ENCODE results near the gene APC2.
"Not testable (repeated sequence)": the region's sequence is repeated elsewhere in the genome, so short reads cannot be mapped to it uniquely, and the experiment has no call there.

APC2 gene

DNA sequence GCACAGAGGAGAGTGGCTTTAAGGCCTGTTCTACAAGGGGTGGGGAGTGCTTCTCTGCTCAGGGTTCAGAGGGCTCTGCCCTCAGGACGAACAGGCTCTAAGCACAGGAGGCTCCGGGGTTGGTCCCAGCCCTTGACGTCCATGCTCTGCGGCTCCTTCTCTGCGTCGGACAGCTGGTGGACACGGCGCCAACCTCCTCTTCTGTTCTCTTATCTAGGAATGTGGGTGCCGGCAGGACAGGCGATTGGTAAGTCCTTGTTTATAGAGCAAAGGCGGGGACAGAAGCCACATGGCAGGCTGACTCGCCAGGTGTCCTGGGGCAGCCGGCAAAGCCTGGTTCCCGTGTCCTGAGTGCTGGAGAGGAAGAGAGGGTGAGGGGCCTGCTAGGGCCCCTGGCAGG, 20.2 kb upstream of the APC2 start:
- no peak for DNase-seq

- DNase-seq = no peak
Measured at GRCh38 chr19:1430246-1430645, 19.7 kb upstream of the APC2 start.

DNA sequence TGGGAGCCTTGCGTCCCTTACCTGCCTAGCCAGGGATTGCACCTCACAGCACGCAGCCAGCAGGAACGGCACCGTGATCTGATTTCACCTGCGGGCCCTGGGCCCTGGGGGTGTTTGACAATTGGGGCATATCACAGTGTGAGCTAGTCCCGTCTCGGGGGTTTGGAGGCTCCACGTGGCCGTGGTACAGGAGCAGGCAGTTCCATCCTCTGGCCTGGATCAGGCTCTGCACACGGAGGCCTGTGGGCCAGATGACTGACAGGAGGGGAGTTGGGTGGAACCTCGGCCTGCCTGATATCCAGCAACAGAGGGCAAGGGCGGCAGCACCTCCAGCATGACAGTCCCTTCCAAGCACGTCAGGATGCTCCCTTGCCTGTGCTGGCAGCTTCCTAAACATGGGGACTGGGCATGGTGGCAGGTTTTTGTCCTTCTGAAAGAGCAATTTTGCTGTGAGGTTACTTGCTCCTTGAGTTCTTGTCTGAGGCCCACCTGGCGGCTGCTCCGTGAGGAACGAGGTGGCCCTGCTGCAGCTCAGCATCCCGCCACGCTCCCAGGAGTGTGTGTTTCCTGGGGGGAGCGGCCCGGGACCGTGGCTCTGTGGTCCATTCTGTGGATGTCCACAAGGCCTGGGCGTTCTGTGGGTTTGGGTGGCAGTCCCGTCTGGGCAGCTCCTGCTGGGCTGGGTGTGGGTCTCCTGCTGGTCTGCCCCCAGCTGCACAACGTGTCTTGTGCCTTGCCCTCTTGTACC, 18.0 kb upstream of the APC2 start:
- no peak for DNase-seq

GRCh38 chr19:1432507-1432887, 17.4 kb upstream of the APC2 start:
- DNase-seq = no peak

DNA sequence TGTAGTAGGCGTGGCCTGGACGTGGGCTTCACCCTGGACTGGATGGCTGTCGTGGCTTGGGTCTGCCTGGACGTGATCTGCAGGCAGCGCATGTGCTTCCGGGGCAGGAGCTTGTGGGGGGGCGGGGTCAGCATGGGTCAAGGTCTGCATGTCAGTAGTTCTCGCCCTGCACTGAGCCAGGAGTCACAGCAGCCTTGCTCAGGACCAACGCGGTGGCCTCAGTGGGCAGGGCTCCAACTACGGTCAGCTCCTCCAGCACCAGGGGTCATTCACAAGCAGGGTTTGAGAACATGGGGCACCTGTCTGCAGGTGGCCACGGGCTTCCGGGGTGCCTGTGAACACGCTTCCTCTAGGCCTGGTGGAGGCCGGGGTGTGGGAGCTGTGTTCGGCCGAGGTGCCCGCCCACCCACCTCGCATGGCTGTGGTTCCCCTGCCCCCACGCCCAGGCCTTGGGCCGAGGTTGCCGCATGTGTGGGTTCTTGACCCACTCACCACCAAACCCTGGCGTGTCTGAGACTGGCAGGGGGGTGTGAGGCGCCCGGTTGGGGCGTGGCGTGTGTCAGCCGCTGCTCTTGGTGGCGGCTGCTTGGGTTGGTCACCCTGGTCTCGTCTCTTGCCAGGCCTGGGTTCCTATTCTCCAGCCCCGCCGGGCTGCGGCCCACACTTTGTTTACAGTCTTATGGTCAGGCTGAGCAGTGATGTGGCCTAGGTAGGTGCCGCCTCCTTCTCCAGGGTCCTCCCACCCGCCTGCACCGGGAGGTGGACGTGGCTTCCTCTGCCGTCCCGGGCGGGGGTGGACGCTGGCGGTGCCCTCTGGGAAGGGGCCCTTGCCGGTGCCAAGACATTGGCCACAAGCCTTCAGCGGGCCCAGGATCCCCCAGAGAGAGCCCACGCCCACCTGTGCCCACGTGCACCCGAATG, 16.5 kb upstream of the APC2 start:
- no peak for DNase-seq

- no peak for DNase-seq
Measured at GRCh38 chr19:1434040-1434366, 15.9 kb upstream of the APC2 start.

DNA sequence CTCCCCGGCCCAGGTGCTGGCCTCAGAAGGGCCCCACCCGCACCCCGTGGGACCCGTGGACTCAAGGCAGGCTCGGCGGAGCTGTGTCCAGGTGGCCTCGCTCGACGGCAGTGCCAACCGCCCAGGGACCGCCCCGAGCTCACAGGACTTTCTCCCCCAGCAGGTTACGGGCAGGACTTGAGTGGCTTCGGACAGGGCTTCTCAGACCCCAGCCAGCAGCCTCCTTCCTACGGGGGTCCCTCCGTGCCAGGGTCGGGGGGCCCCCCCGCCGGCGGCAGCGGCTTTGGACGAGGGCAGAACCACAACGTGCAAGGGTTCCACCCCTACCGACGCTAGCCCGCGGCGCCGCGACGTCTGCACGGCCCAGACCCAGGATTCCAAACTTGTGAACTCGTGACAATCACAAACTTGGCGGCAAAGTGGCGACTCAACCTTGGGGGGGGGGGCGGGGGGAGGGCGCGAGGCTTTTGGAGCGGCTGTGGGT, 15.3 kb upstream of the APC2 start:
- no peak for DNase-seq

DNA sequence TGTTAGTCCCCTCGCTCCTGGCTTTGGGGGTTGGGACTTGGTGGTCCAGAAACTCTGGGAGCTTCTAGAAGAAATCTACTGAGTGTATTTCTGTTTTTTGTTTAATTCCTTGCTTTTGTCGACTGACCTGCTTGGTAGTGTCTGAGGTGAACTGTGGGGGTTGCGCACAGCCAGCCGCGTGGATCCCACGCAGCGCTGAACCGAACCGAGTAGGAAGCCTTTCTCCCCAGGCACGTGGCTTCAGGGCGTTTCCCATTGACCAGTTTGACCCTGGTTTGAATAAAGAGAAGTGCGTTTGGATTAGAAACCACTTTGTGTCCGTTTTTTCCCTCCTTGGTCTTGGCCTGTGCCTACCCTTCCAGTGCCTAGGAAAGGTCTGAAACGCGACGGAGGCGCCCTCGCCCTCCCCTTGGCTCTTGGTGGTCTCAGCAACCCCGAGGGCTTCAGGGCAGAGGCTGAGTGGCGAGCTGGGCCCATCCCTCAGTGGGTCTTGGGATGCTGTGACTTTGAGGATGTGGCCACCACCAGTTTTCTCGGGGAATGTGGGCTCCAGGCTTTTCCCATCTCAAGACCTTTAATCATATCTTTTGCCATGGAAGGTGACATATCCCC, 14.4 kb upstream of the APC2 start:
- no peak for DNase-seq

DNA sequence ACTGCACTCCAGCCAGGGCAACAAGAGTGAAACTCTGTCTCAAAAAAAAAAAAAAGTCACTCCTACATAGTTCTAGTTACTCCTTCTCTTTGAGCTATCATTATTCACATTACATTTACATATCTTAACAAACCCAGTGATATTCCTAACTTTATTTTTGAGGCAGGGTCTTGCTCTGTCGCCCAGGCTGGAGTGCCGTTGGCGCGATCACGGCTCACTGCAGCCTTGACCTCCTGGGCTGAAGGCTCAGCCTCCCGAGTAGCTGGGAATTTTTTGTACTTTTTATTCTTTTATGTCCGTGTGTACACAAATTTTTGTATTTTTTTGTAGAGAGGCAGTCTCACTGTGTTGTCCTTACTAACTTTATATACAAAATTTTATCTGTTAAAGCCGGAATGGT, 12.3 kb upstream of the APC2 start:
- DNase-seq = no peak

- peak; percentile 92 for DNase-seq
Measured at GRCh38 chr19:1438035-1438932, 11.6 kb upstream of the APC2 start, which contains the start of gene RPS15. RPS15 (plus strand) TSS chr19:1438396; CDS start chr19:1438426, 30 bp downstream.

DNA sequence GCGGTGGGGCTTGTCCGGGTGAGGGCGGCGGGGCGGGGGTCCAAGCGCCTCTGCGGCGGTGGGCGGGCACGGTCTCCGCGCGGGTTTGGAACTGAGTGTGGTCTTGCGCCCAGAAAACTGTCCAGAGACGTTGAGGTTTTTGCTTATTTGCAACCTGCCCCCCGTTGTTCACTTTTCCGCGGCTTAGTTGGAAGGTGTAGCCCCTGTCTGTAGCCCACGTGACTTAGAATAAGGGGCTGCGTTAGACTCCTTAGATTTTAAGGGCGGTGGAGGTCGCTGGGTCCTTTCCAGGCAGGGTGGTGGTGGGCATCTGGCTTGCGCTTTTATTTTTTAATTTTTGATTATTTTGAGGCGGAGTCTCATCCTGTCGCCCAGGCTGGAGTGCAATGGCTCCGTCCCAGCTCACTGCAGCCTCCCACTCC, 11.0 kb upstream of the APC2 start:
- no peak for DNase-seq

- not testable (repeated sequence) for DNase-seq
Measured at GRCh38 chr19:1439525-1440417, 10.2 kb upstream of the APC2 start.

- DNase-seq = no peak
Measured at GRCh38 chr19:1440418-1440801, 9.5 kb upstream of the APC2 start.

GRCh38 chr19:1441022-1441426, 8.9 kb upstream of the APC2 start:
- no peak for DNase-seq

DNA sequence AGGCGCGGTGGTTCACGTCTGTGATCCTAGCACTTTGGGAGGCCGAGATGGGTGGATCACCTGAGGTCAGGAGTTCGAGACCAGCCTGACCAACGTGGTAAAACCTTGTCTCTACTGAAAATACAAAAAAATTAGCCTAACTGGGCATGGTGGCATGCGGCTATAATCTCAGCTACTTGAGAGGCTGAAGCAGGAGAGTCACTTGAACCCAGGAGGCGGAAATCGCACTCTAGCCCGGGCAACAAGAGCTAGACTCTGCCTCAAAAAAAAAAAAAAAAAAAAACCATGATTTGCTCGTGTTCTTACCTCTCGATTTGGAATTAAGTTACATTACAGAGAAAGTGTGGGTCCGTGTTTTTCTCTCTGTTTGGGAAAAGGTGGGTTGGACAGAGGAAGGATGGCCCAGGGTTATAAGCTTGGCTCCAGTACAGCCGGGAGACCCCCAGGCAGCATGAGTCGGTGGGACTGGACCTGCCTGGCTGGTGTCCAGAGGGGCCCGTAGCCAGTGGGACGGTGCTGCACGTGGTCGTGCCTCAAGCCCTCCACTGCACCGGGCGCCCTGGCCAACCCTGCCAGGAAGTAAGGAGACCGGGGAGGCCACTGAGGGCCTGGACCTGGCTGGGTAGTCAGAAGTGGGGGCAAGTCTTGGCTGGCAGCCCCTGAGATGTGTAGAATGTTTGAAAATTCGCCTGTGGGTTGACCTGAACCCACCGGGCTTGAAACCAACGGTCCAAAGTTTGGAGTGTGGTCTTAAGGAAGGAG, 8.1 kb upstream of the APC2 start:
- no peak for DNase-seq

- peak; percentile 69 for DNase-seq
Measured at GRCh38 chr19:1445185-1445931, 4.6 kb upstream of the APC2 start.

- DNase-seq = no peak
Measured at GRCh38 chr19:1445932-1446712, 3.8 kb upstream of the APC2 start.

- DNase-seq = no peak
Measured at GRCh38 chr19:1446713-1447481, 3.0 kb upstream of the APC2 start.
